DOHH2 (cell line): ENCODE measurements around the gene INTS15.

Source experiments
- H3F3A ChIP-seq: fragments of 200-600 bp; sonication (generic), shearing (Covaris generic); 2 replicates; pipeline ENCODE4 v1.6.0; 2016; ENCODE audit warnings: antibody characterized with exemption, mild to moderate bottlenecking; ENCODE audit not compliant: control insufficient read depth, insufficient read depth
- H3K27ac ChIP-seq: fragments of 200-600 bp; sonication (generic); 2 replicates; pipeline ENCODE4 v1.5.1; 2014; ENCODE audit warnings: low read depth, mild to moderate bottlenecking, low read length, moderate library complexity
- H3K27me3 ChIP-seq: fragments of 200-600 bp; sonication (generic); 2 replicates; pipeline ENCODE4 v1.6.1; 2014; ENCODE audit warnings: mild to moderate bottlenecking, low read length, mixed read lengths; ENCODE audit not compliant: control insufficient read depth
- H3K36me3 ChIP-seq: fragments of 200-600 bp; sonication (generic); 2 replicates; pipeline ENCODE4 v1.6.1; 2014; ENCODE audit warnings: mild to moderate bottlenecking, low read length, moderate library complexity, mixed read lengths; ENCODE audit not compliant: control insufficient read depth
- H3K4me1 ChIP-seq: fragments of 200-600 bp; sonication (generic); 2 replicates; pipeline ENCODE4 v1.6.1; 2014; ENCODE audit warnings: mild to moderate bottlenecking, low read length, mixed read lengths; ENCODE audit not compliant: control insufficient read depth
- H3K4me2 ChIP-seq: fragments of 200-600 bp; sonication (generic); 2 replicates; pipeline ENCODE4 v1.6.0; 2014; ENCODE audit warnings: mild to moderate bottlenecking, low read length, moderate library complexity
- H3K4me3 ChIP-seq: fragments of 200-600 bp; sonication (generic); 2 replicates; pipeline ENCODE4 v1.5.1; 2014; ENCODE audit warnings: mild to moderate bottlenecking, low read length, mixed read lengths
- H3K79me2 ChIP-seq: fragments of 200-600 bp; sonication (generic); 2 replicates; pipeline ENCODE4 v1.6.1; 2014; ENCODE audit warnings: mild to moderate bottlenecking, low read length, mixed read lengths; ENCODE audit not compliant: control insufficient read depth
- H3K9me2 ChIP-seq: fragments of 200-600 bp; sonication (generic); replicated peaks from 2 replicates; pipeline ENCODE4 v1.6.1; 2014; ENCODE audit warnings: mild to moderate bottlenecking, low read length, mixed read lengths; ENCODE audit not compliant: control insufficient read depth
- H3K9me3 ChIP-seq: fragments of 200-600 bp; sonication (generic); 2 replicates; pipeline ENCODE4 v1.6.1; 2014; ENCODE audit warnings: antibody characterized with exemption, low read length, mixed read lengths; ENCODE audit not compliant: control insufficient read depth, insufficient read depth
- H4K20me1 ChIP-seq: fragments of 200-600 bp; sonication (generic); 2 replicates; pipeline ENCODE4 v1.6.0; 2014; ENCODE audit warnings: low read depth, mild to moderate bottlenecking, antibody characterized with exemption, low read length, moderate library complexity; ENCODE audit not compliant: control insufficient read depth, insufficient read depth
- EZH2phosphoT487 ChIP-seq: fragments of 200-600 bp; sonication (generic); IDR thresholded peaks from 2 replicates; pipeline ENCODE4 v1.6.1; 2017; ENCODE audit warnings: borderline replicate concordance, mild to moderate bottlenecking, antibody characterized with exemption, low read length, moderate library complexity, mixed read lengths
- TF ChIP-seq, protein P1 (sequence below): fragments of 200-600 bp; sonication (generic); IDR thresholded peaks from one replicate; pipeline ENCODE4 v1.5.1; 2014; ENCODE audit warnings: antibody characterized with exemption, mild to moderate bottlenecking, low read depth, low read length; ENCODE audit not compliant: poor library complexity, severe bottlenecking

INTS15 gene

DNA sequence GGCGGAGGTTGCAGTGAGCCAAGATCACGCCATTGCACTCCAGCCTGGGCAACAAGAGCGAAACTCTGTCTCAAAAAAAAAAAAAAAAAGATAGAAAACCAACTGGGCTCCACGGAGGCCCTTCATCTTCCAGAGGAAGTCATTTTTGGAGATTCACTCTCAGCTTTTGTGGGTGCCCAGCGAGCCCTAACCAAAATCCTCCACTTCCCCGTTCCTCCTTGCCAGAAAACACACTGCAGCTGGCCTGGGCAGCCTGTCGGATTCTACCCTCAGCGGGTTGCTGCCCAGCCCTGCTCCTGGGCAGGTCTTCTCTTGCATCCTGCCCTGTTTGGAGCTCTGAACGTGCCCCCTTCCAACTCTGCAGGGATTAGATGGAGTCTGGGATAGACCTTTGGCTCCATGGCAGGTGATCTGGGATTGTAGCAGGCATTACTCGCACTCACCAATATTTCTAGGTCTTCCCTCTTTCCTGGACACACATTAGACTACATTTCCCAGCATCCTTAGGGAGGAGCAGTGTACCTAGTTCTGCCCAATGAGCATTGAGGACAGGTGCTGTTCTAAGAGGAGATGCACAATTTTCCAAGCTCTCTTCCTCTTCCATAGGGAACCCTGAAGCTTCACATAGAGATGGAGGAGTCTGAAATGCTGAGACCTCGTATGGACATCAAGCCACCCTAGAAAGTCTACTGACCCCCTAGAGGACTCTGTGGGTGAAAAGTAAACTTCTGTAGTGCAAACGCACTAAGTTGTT lies 43.1 kb upstream of the INTS15 start:
- Histone ChIP-seq H3K4me1 (no peaks in the 10 kb centered on the region), H4K20me1 (no peaks in the 10 kb centered on the region), H3K4me2 (no peak overlapping the region), H3K4me3 (no peak overlapping the region), H3K79me2 (no peaks in the 10 kb centered on the region), H3F3A (no peaks in the 10 kb centered on the region), H3K9me3 (no peaks in the 10 kb centered on the region), H3K27ac (no peak overlapping the region), H3K9me2 (no peaks in the 10 kb centered on the region), H3K27me3 (no peaks in the 10 kb centered on the region), H3K36me3 (no peaks in the 10 kb centered on the region)
- TF ChIP-seq EZH2phosphoT487, result no peak
- TF ChIP-seq, protein P1, sequence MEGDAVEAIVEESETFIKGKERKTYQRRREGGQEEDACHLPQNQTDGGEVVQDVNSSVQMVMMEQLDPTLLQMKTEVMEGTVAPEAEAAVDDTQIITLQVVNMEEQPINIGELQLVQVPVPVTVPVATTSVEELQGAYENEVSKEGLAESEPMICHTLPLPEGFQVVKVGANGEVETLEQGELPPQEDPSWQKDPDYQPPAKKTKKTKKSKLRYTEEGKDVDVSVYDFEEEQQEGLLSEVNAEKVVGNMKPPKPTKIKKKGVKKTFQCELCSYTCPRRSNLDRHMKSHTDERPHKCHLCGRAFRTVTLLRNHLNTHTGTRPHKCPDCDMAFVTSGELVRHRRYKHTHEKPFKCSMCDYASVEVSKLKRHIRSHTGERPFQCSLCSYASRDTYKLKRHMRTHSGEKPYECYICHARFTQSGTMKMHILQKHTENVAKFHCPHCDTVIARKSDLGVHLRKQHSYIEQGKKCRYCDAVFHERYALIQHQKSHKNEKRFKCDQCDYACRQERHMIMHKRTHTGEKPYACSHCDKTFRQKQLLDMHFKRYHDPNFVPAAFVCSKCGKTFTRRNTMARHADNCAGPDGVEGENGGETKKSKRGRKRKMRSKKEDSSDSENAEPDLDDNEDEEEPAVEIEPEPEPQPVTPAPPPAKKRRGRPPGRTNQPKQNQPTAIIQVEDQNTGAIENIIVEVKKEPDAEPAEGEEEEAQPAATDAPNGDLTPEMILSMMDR, result no peak

DNA sequence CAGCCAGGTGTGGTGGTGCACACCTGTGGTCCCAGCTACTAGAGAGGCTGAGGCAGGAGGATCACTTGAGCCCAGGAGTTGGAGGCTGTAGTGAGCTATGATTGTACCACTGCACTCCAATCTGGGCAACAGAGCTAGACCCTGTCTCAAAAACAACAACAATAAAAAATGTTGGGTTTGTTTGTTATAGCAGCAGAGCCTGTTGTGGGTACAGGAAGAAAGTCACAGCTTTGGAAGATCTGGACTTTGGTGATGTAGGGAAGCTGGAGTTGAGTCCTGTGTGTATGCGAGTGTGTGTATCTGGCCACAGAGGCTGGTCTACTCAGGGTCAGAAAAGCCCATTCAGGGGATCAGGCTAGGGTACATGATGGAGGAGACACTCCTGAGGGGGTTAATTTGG lies 42.4 kb upstream of the INTS15 start:
- no peak for TF ChIP-seq EZH2phosphoT487
- TF ChIP-seq, protein P1, result no peak
- Histone ChIP-seq H3K4me3 (no peak overlapping the region), H3K79me2 (no peaks in the 10 kb centered on the region), H3K4me2 (no peak overlapping the region), H4K20me1 (no peaks in the 10 kb centered on the region), H3F3A (no peaks in the 10 kb centered on the region), H3K27me3 (no peaks in the 10 kb centered on the region), H3K4me1 (no peaks in the 10 kb centered on the region), H3K9me2 (no peaks in the 10 kb centered on the region), H3K9me3 (no peaks in the 10 kb centered on the region), H3K36me3 (no peaks in the 10 kb centered on the region), H3K27ac (no peak overlapping the region)

DNA sequence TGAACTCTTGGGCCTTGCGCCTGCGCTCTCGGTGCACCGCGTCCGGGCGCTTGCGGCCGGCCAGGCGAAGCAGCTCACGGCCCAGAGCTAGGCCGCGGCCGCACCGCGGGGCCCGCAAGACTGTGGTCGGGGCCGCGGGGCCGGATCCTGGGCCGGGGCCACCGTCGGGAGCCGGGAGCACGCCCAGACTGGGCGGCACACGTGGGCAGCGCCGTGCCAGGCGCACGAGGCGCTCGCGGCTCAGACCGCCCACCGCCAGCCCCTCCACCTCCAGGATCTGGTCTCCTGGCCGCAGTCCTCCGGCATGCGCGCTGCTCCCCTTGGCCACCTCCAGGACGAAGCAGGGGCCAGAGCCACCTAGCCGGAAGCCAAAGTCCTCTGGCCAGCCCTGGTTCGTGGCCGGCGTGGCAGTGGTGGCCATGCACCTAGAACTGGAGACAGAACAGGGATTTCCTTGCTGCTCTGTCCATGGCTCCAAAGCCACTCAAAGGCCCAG lies 38.8 kb upstream of the INTS15 start, which contains the start of gene GRID2IP:
TSS of gene GRID2IP (minus strand) at position 446 of the 496 bp plus-strand sequence. CDS start at position 421, 25 bp downstream.
- H3K4me2 ChIP-seq, result no peak within 1 kb of the TSS
- no peaks in the 10 kb centered on the region for H4K20me1 ChIP-seq
- H3K4me1 ChIP-seq, result peaks cover 8% of the 10 kb centered on the region

More for the DNA sequence above, 38.8 kb upstream of the INTS15 start, which contains the start of gene GRID2IP:
- no peak within 1 kb of the TSS for H3K27ac ChIP-seq
- TF ChIP-seq, protein P1, result no peak
- no peak for TF ChIP-seq EZH2phosphoT487
- H3K27me3 ChIP-seq, result no peaks in the 10 kb centered on the region
- no peaks in the 10 kb centered on the region for H3K36me3 ChIP-seq
- H3K79me2 ChIP-seq, result no peaks in the 10 kb centered on the region
- no peak within 1 kb of the TSS for H3K4me3 ChIP-seq
- H3F3A ChIP-seq, result no peaks in the 10 kb centered on the region
- no peaks in the 10 kb centered on the region for H3K9me3 ChIP-seq
- H3K9me2 ChIP-seq, result no peaks in the 10 kb centered on the region
